SK-N-SH treated with all-trans-retinoic acid at 6 μM for 48 hours (cell line): ENCODE data around the gene MB21D2.

Source experiments
- ATAC-seq: fragments of 200-7000 bp; cut with Tn5 transposase; 3 replicates; pipeline ENCODE4 v1.9.1; 2020; ENCODE audit warnings: mild to moderate bottlenecking, moderate library complexity
- ARNTL ChIP-seq: fragments of 450-650 bp; formaldehyde crosslinking; IDR thresholded peaks from 2 replicates; pipeline ENCODE4 v1.5.0; 2020; ENCODE audit warnings: low read depth, mild to moderate bottlenecking, moderate library complexity, borderline replicate concordance
- BACH2 ChIP-seq: fragments of 250-450 bp; sonication (Bioruptor Pico); IDR thresholded peaks from 2 replicates; pipeline ENCODE4 v1.9.0; 2021; ENCODE audit warnings: mild to moderate bottlenecking, borderline replicate concordance
- CREB5 ChIP-seq: fragments of 250-450 bp; sonication (Bioruptor Pico); IDR thresholded peaks from 2 replicates; pipeline ENCODE4 v1.5.1; 2020; ENCODE audit warnings: low read depth, mild to moderate bottlenecking, moderate library complexity
- CSDC2 ChIP-seq: fragments of 250-450 bp; sonication (Bioruptor Pico); IDR thresholded peaks from 2 replicates; pipeline ENCODE4 v1.5.0; 2020; ENCODE audit warnings: mild to moderate bottlenecking, moderate library complexity
- CSRNP3 ChIP-seq: fragments of 250-450 bp; sonication (Bioruptor Pico); IDR thresholded peaks from 2 replicates; pipeline ENCODE4 v1.5.1; 2021; ENCODE audit warnings: mild to moderate bottlenecking, moderate library complexity
- ESRRG ChIP-seq: fragments of 250-450 bp; sonication (Bioruptor Pico); IDR thresholded peaks from 2 replicates; pipeline ENCODE4 v1.6.1; 2021; ENCODE audit warnings: mild to moderate bottlenecking
- GLIS3 ChIP-seq: fragments of 250-450 bp; sonication (Bioruptor Pico); IDR thresholded peaks from 2 replicates; pipeline ENCODE4 v1.5.0; 2020; ENCODE audit warnings: mild to moderate bottlenecking, moderate library complexity
- ISL1 ChIP-seq: fragments of 250-450 bp; sonication (Bioruptor Pico); IDR thresholded peaks from 2 replicates; pipeline ENCODE4 v2.1.2; 2022; ENCODE audit warnings: mild to moderate bottlenecking, moderate library complexity
- OSR1 ChIP-seq: fragments of 250-450 bp; sonication (Bioruptor Pico); IDR thresholded peaks from 2 replicates; pipeline ENCODE4 v1.8.0; 2022; ENCODE audit warnings: moderate library complexity, mild to moderate bottlenecking, inconsistent platforms
- PATZ1 ChIP-seq: fragments of 250-450 bp; sonication (Bioruptor Pico); IDR thresholded peaks from 2 replicates; pipeline ENCODE4 v1.8.0; 2020; ENCODE audit warnings: mild to moderate bottlenecking, moderate library complexity, borderline replicate concordance
- POU6F1 ChIP-seq: fragments of 250-450 bp; sonication (Bioruptor Pico); IDR thresholded peaks from 2 replicates; pipeline ENCODE4 v1.8.0; 2021; ENCODE audit warnings: low read depth, mild to moderate bottlenecking, moderate library complexity, borderline replicate concordance
- PPARA ChIP-seq: fragments of 250-450 bp; sonication (Bioruptor Pico); IDR thresholded peaks from 2 replicates; pipeline ENCODE4 v1.5.0; 2020; ENCODE audit warnings: mild to moderate bottlenecking, borderline replicate concordance
- RARB ChIP-seq: fragments of 250-450 bp; sonication (Bioruptor Pico); IDR thresholded peaks from 2 replicates; pipeline ENCODE4 v1.8.0; 2021; ENCODE audit warnings: mild to moderate bottlenecking, moderate library complexity
- SNAI2 ChIP-seq: fragments of 250-450 bp; sonication (Bioruptor Pico); IDR thresholded peaks from 2 replicates; pipeline ENCODE4 v1.5.0; 2020; ENCODE audit warnings: mild to moderate bottlenecking, moderate library complexity
- TCF4 ChIP-seq: fragments of 250-450 bp; sonication (Bioruptor Pico); IDR thresholded peaks from 2 replicates; pipeline ENCODE4 v1.8.0; 2021; ENCODE audit warnings: mild to moderate bottlenecking, moderate library complexity, borderline replicate concordance
- TOX ChIP-seq: fragments of 250-450 bp; sonication (Bioruptor Pico); IDR thresholded peaks from 2 replicates; pipeline ENCODE4 v1.8.0; 2021; ENCODE audit warnings: mild to moderate bottlenecking, moderate library complexity, borderline replicate concordance
- ZC3H10 ChIP-seq: fragments of 250-450 bp; sonication (Bioruptor Pico); IDR thresholded peaks from 2 replicates; pipeline ENCODE4 v1.5.1; 2021; ENCODE audit warnings: mild to moderate bottlenecking, moderate library complexity
- ZFP3 ChIP-seq: fragments of 250-450 bp; sonication (Bioruptor Pico); IDR thresholded peaks from 2 replicates; pipeline ENCODE4 v1.5.0; 2020; ENCODE audit warnings: mild to moderate bottlenecking, moderate library complexity
- ZFP30 ChIP-seq: fragments of 450-650 bp; formaldehyde crosslinking; IDR thresholded peaks from 2 replicates; pipeline ENCODE4 v1.5.0; 2022; ENCODE audit warnings: mild to moderate bottlenecking, moderate library complexity
- ZNF70 ChIP-seq: fragments of 450-650 bp; formaldehyde crosslinking; IDR thresholded peaks from 2 replicates; pipeline ENCODE4 v1.5.0; 2020; ENCODE audit warnings: mild to moderate bottlenecking, moderate library complexity
- ZNF8 ChIP-seq: fragments of 450-650 bp; formaldehyde crosslinking; IDR thresholded peaks from 2 replicates; pipeline ENCODE4 v1.5.0; 2020; ENCODE audit warnings: mild to moderate bottlenecking, moderate library complexity

Gene MB21D2

GRCh38 chr3:192947421-192947820, 29.8 kb upstream of the MB21D2 start (continued):
- TF ChIP-seq SNAI2 (CRISPR knock-in tag) (no peak), CSDC2 (CRISPR knock-in tag) (no peak)

- TF ChIP-seq PPARA (CRISPR knock-in tag): no peak
- TF ChIP-seq SNAI2 (CRISPR knock-in tag): no peak
- no peak for TF ChIP-seq TCF4 (CRISPR knock-in tag)
- no peak for TF ChIP-seq CSDC2 (CRISPR knock-in tag)
- no peak for TF ChIP-seq RARB (CRISPR knock-in tag)
- TF ChIP-seq CREB5: no peak
- TF ChIP-seq ARNTL: no peak
- no peak for TF ChIP-seq ZFP30 (CRISPR knock-in tag)
- TF ChIP-seq GLIS3: no peak
- no peak for TF ChIP-seq ESRRG
- TF ChIP-seq, all 23 proteins: peak for 0
- ATAC-seq: no peak
These were observed 25.7 kb upstream of the MB21D2 start for GRCh38 chr3:192943393-192943792.

- no peak for ATAC-seq
- TF ChIP-seq ESRRG (no peak), OSR1 (CRISPR knock-in tag) (no peak), ZNF70 (CRISPR knock-in tag) (no peak), CREB5 (no peak), CSDC2 (CRISPR knock-in tag) (no peak), ZC3H10 (CRISPR knock-in tag) (no peak), ZNF8 (no peak), SNAI2 (CRISPR knock-in tag) (no peak), POU6F1 (no peak), CSRNP3 (CRISPR knock-in tag) (no peak), TOX (CRISPR knock-in tag) (no peak), GLIS3 (no peak), RARB (CRISPR knock-in tag) (no peak)
These were observed 25.0 kb upstream of the MB21D2 start for GRCh38 chr3:192942625-192943024.

- ATAC-seq: no peak
- TF ChIP-seq ZC3H10 (CRISPR knock-in tag) (no peak), CREB5 (no peak)
These were observed 22.5 kb upstream of the MB21D2 start for GRCh38 chr3:192940129-192940528.

- no peak for ATAC-seq
- no peak for TF ChIP-seq PPARA (CRISPR knock-in tag)
- TF ChIP-seq CSRNP3 (CRISPR knock-in tag): no peak
- TF ChIP-seq ZFP3 (CRISPR knock-in tag): no peak
- TF ChIP-seq ESRRG: no peak
- no peak for TF ChIP-seq TOX (CRISPR knock-in tag)
- no peak for TF ChIP-seq BACH2 (CRISPR knock-in tag)
- TF ChIP-seq CREB5: no peak
- TF ChIP-seq PATZ1 (CRISPR knock-in tag): no peak
- no peak for TF ChIP-seq ISL1 (CRISPR knock-in tag)
- TF ChIP-seq POU6F1: no peak
- no peak for TF ChIP-seq ZFP30 (CRISPR knock-in tag)
- no peak for TF ChIP-seq ARNTL
- TF ChIP-seq GLIS3: no peak
- TF ChIP-seq, all 23 proteins: peak for 0
These were observed 17.8 kb upstream of the MB21D2 start for GRCh38 chr3:192935441-192935840.
